Measurements from ENCODE around the gene B3GNT8. TPM values are rescaled to one million over a fixed set of nuclear protein-coding genes. Genes with fewer than 3 reads are reported as not detected.
"Not testable (repeated sequence)": the region's sequence is repeated elsewhere in the genome, so short reads cannot be mapped to it uniquely, and the experiment has no call there.

Gene B3GNT8
- total and polyA plus RNA-seq, 9 of the 15 experiments (the other 6 are each of a cell fraction or from before 2014, with no cell fraction given), result 0.11 to 2.9 (median 0.65) TPM; not detected in 2

- H3K27ac ChIP-seq (ENCODE audit: extremely low read depth, low read depth, low read length); H3K9ac ChIP-seq (ENCODE audit: insufficient read depth in 1 of 2, low read depth in 2 of 2, low read length in 2 of 2); H3K4me2 ChIP-seq (ENCODE audit: insufficient read depth, low read length); DNase-seq (ENCODE audit: extremely low read depth in 1 of 4, low spot score in 3 of 4); H2AFZ ChIP-seq (ENCODE audit: low read depth, low read length); FAIRE-seq; H3K27me3 ChIP-seq (ENCODE audit: control insufficient read depth in 2 of 2, insufficient read depth in 2 of 2, low read length in 2 of 2); H3K9me1 ChIP-seq (ENCODE audit: control insufficient read depth, insufficient read depth, low read length); CTCF ChIA-PET (ENCODE audit: low intra/inter-chr PET ratio); BruUV-seq (replicated peaks); POLR2A ChIA-PET; H3K4me1 ChIP-seq (replicated peaks in 1 of 2; ENCODE audit: control insufficient read depth in 2 of 2, insufficient read depth in 2 of 2, low read length in 2 of 2); H4K20me1 ChIP-seq (replicated peaks; ENCODE audit: control insufficient read depth, insufficient read depth, low read length); intact Hi-C loops (cut with micrococcal nuclease); H3K36me3 ChIP-seq (ENCODE audit: control insufficient read depth, insufficient read depth, low read length); H3K79me2 ChIP-seq (ENCODE audit: control insufficient read depth, insufficient read depth, low read length); ATAC-seq; in situ Hi-C loops (cut with MboI); H3K4me3 ChIP-seq; H3K9me3 ChIP-seq (replicated peaks; ENCODE audit: control insufficient read depth, insufficient read depth, low read depth, low read length): not testable (repeated sequence)
- peak; percentile 54 for TF ChIP-seq CEBPB (tag; IDR thresholded peaks at IDR 0.05)
- 0 out of 4 replicates have a peak, but pooled peaks of 1 of the 2 experiments have one; percentile 5 for TF ChIP-seq RAD21 (CRISPR knock-in tag; conservative IDR thresholded peaks at IDR 0.05 in 1 of 2, IDR thresholded peaks at IDR 0.05 in 1 of 2)
- WGBS (ENCODE audit: insufficient coverage, low coverage, missing lambda C conversion rate), result 6% methylated on average over 22 of the region's 22 CpGs
These were observed 36.4 kb upstream of the B3GNT8 start for GRCh38 chr19:41463257-41464256.

DNA sequence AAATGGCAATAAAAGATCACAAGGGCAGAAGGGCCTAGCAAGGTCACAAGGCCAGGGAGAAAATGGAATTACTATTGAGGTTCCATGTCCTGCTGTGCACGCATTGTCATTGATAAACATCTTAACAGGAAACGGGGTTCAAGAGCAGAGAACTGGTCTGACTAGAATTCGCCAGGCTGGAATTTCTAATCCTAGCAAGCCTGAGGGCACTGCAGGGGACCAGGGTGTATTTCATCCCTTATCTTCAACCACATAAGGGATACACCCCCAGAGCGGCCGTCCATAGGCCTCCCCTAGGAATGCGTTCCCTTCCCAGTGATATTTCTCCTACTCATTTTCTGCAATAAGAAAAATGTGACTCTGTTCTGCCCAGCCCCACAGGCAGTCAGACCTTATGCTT lies 35.3 kb upstream of the B3GNT8 start:
- Histone ChIP-seq H3K4me1 (replicated peaks in 1 of 2; ENCODE audit: control insufficient read depth in 2 of 2, insufficient read depth in 2 of 2, low read length in 2 of 2) (no peaks in the 10 kb centered on the region), H3K27me3 (ENCODE audit: control insufficient read depth in 2 of 2, insufficient read depth in 2 of 2, low read length in 2 of 2) (peaks cover 0 to 4% of the 10 kb centered on the region in 2 experiments; a peak in 2 of 5 replicates), H3K9me3 (replicated peaks; ENCODE audit: control insufficient read depth, insufficient read depth, low read depth, low read length) (no peaks in the 10 kb centered on the region), H3K4me2 (ENCODE audit: insufficient read depth, low read length) (no peak overlapping the region), H3K4me3 (no peak overlapping the region), H2AFZ (ENCODE audit: low read depth, low read length) (no peak overlapping the region), H3K36me3 (ENCODE audit: control insufficient read depth, insufficient read depth, low read length) (no peaks in the 10 kb centered on the region), H4K20me1 (replicated peaks; ENCODE audit: control insufficient read depth, insufficient read depth, low read length) (no peaks in the 10 kb centered on the region), H3K79me2 (ENCODE audit: control insufficient read depth, insufficient read depth, low read length) (no peaks in the 10 kb centered on the region), H3K27ac (ENCODE audit: extremely low read depth, low read depth, low read length) (no peak overlapping the region), H3K9me1 (ENCODE audit: control insufficient read depth, insufficient read depth, low read length) (no peaks in the 10 kb centered on the region), H3K9ac (ENCODE audit: insufficient read depth in 1 of 2, low read depth in 2 of 2, low read length in 2 of 2) (no peak overlapping the region)
- BruUV-seq (replicated peaks), result no TSS peak
- DNase-seq (ENCODE audit: extremely low read depth in 1 of 4, low spot score in 3 of 4), result no peak
- ChIA-PET CTCF (ENCODE audit: low intra/inter-chr PET ratio) (no interaction called here), POLR2A (no interaction called here)
- no peak for ATAC-seq
- FAIRE-seq, result no peak
- WGBS (ENCODE audit: insufficient coverage, low coverage, missing lambda C conversion rate), result 8% methylated on average over 6 of the region's 6 CpGs
- in situ Hi-C loops (cut with MboI), result no loop called here
- intact Hi-C loops (cut with micrococcal nuclease), result no loop called here
- TF ChIP-seq XRCC4 (IDR thresholded peaks at IDR 0.05; ENCODE audit: extremely low read depth, insufficient read depth, insufficient read length) (no peak), CHCHD3 (CRISPR knock-in tag; IDR thresholded peaks at IDR 0.05) (no peak)

All from K562 (cell line).